ENCODE measurements around the gene LUZP1. TPM values are rescaled to one million over a fixed set of nuclear protein-coding genes. Genes with fewer than 3 reads are reported as not detected.

Gene LUZP1
- polyA plus RNA-seq, 12 donors: 11.2 to 31.3 (median 14.1) TPM; not detected in 1

DNA sequence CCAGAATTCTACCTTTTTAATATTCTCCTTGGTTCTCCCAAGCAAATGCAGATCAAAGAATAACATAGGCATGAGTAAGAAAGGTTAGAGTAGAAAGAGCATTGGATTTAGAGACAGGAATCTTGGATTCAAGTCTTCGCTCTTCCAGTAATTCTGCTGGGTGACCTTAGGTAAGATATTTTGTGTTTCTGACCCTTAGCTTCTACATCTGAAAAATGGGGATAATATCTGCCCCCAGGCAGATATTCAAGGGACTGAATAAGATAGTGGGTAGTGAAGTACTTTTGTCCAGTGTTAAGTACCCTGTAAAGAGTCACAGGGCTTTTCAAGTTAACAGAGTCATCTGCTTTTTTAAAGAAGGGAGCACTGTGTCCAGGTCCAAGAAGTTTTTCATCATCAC, 78.6 kb downstream of the LUZP1 start:
- DNase-seq: no peak

DNA sequence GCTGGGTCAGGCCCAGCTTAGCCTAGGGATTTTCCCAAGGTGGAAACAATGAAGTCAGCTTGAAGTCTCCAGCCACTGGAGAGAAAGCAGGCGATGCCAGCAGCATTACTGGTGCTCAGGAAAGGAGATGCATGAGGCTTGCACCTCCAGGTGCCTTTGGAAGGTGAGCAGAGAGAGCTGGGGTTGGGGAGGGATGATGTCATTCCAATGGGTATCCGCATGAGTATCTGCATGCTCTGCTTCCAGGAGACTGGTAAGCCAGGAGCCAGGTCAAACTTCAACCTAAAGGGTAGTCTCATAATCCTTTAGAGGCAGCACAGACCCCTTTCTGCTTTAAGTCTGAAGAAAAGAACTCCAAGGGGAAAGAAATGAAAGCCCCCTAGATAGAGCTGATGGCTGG, 80.6 kb downstream of the LUZP1 start:
- DNase-seq: no peak

DNA sequence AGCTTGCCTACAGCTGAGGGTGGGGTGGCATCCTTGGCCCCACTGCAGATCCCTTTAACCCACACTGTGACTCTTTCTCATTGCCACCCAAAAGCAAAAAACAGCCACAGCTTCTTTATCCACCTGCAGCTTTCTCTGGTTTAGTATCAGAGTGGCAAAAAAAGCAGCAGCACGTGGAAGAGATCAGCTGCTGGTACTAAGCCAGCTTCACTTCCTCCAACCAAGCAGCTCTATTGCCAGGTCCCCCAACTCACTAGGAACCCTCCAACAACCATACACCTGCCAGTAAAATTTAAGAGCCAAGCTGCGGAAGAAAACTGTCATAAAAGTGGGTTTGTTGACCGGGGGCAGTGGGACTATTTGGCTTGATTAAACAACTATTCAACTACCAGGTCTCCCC, 83.0 kb downstream of the LUZP1 start:
- no peak for DNase-seq

DNA sequence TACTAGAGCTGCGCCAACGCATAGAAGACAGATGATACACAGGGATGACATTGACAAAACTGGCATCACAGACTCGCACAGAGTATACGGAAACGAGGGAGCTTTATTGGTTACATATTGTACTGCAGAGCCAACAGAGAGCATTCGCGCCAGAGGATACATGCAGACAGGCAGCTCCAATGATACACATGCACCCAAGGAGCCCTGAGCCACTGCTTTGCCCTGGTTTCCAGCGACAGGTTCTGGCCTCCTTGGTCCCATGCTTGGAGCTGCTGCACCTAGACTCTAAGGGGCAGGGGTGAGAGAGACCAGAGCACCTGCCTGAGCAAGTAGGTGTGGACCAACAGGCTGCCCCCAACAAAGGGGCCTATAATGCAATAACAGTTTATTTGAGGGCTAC, 83.8 kb downstream of the LUZP1 start:
- no peak for DNase-seq

DNA sequence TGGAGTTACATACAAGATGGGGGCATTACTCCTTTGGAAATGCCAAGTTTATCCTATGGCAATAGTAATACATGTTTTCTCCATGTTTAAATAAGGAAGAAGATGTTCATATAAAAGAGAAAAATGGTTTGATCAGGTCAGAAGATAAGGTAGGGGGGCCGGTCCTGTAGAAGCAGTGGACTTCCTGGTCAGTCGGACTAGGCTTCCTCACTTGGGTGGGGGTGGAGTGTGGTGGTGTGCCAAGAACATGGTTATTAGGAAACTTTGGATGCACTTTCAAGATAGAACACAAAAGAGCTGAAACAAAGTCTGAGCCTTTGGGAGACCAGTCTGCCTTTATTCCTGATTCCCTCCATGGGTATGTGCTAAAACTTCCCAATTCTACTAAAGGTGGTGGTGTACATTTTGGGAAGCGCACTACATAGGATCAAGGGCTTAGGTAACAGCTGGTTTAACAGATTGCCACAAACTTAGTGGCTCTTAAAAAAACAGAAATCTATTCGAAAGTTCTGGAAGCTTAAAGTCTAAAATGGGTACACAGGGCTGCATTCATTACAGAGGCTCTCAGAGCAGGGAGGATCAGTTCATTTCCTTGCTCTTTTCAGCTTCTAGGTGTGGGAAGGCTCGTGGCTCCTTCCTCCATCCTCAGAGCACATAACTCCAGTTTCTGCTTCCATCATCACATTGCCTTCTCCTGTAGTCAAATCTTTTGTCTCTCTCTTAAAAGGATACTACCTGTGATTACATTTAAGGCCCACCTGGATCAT, 84.8 kb downstream of the LUZP1 start:
- DNase-seq: no peak

DNA sequence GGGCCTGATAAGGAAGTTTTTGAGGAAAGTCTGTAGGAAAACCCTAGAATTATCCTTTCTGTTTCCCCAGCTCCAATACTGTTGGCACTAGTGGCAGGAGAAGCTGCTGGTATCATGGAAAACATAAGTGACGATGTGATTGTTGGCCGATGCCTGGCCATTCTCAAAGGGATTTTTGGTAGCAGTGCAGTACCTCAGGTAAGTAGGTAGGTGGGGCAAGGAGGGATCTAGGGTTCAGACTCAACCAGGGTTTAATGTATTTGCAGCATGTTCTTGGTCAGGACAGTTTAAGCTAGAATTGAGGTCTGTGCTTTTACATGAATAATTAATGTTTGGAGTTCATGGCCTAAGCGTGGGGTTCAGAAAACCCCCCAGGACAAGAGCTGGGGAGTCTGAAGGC, 87.3 kb downstream of the LUZP1 start:
- no peak for DNase-seq

DNA sequence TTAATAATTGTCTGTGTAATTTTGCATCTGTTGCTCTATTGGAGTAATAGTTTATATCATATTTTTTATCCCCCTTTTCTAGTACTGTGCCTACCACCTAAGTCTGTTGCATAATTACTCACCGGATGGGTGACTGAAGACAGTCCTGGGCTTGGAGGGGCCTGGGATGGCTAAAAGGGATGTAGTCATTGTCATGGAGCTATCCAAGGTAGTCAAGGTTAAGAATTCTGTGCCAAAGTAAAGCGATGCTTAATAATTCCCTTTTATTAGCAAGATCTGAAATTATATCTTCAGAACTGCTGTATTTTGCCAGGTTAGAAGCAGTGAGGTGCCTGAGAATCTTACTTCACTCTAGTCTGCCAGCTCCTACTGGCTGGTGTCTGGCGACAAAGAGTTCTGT, 87.8 kb downstream of the LUZP1 start:
- DNase-seq: no peak

DNA sequence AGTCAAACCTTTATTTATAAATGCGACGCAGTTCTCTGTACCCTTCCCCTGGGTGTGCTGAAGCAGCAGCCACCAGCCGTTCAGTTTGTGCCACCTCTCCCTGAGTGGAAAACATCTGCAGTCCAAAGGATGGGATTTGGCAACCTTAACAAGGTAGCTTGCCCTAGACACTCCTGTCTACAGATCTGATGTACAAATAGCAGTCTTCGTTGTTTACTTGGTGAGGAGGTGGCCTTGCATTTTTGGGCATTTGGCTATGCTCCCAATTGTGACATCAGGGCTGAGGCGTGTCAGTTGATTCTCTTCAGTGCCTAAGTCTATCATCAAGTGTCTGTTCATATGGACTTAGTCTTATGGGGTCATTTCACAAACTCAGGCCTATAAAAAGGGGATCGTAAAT, 89.6 kb downstream of the LUZP1 start:
- no peak for DNase-seq

DNA sequence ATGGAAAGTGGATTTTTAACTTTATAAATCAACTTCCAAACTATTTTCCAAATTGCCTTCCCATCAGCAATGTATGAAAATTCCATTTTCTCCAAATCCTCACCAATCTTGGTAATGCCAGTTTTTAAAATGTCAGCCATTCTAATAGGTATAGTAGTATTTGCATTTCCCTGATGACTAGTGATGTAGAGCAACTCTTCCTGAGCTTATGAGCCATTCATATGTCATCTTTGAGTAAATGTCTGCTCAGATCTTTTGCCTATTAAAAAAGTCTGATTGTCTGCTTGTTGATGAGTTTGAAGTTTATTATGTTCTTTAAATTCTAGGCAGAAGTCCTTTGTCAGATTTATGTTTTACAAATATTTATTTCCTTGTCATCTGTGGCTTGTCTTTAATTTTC, 94.6 kb downstream of the LUZP1 start:
- DNase-seq: no peak

DNA sequence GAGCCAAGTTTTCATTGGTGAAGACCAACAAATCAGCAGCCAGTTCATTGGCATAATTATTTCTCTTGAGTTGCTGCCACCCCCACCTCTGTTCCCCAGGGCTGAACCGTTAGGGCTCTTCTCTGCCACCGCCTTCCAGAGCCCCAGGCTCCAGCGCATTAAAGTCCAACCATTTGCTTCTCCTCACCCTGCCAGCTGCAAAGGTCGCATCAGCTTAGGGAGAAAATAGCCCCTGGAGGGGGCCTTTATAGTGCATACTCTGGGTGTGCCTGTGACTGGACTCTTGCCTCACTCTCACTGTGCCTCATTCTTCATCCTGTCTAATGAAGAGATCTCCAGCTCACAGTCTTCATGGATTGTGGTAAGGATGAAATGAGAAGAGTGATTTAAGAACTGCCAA, 99.0 kb downstream of the LUZP1 start:
- no peak for DNase-seq

DNA sequence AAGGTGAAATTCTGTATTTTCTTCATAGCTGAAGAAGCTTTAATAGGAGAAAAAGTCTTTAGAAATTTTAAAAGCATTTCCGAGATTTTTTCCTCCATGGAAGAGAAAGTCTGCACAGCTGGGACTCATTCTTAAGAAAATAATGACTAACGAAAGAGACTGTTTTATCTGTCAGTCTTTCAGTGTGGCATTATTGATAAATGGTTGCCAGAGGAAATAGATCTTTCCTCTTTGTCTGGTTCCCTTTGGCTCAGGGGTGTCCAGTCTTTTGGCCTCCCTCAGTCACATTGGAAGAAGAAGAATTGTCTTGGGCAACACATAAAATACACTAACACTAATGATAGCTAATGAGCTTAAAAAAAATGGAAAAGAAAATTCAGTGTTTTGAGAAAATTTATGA, 99.5 kb downstream of the LUZP1 start:
- DNase-seq: no peak

DNA sequence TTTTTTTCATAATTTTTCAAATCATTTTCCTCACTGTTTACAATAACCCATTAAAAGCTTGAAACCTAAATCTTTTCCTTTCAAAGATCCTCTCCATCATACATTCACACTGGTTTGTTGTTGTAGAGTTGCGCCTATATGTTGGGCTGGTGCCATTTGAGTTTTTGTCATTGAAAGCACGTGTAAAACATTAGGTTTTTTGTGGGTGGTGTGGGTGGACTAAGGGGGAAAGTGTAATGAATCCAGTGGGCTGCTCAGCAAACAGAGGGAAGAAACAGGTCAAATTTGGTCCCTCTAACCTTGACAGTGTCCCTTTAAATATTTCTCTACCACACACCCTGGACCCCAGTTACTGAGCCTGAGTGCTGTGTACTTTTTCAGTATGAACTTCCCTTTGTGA, 102.6 kb downstream of the LUZP1 start:
- no peak for DNase-seq

DNA sequence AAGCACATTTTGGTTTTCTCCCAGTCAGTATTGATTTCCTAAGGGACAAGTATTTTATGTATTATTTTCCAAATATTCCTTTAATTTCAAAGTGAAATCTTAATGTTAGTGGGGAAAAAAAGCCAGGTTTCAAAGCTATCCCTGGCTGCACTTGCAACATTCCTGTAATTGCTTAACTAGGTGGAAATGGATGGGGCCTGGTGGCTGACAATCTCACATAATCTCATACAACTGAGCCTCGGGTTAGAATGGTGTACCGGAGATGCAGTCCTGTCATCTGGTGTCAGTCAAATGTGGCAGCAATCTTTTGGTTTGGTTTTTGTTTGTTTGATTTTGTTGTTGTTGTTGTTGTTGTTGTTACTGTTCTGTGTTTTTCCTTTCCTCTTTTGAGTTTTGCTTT, 103.3 kb downstream of the LUZP1 start:
- no peak for DNase-seq

DNA sequence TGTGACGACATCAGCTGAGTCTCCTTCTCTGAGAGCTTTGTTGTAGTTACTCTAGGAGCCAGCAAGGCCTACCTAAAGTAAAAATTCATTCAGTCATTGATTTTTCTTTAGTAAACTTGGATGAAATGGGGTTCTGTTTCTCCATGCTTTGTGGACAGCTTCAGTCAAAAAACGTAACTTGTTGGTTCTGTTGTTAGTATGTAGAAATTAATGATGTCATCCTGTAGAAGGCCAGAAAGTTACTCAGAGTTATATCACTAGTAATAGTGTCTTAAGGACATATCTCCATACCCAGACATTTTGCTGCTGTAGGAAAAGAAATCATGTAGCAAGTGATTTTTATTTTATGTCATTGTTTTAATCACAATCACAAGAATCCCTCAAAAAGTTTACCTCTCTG, 106.4 kb downstream of the LUZP1 start:
- DNase-seq: no peak

DNA sequence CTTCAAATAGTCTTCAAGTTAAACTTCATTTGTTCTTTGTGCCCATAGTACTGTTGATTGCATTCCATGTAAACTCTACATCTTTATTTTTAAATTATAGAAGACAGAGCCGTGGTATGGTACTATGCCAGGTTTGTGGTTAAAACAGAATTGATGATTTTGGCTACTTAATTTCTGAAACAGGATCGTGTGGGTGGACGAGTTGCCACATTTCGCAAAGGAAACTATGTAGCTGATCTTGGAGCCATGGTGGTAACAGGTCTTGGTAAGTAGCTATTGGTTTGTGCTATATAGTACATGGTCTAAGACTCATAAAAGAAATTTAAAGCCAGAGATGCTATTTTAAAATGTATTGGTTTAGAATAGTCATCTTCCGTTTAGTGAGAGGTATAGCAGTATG, 111.4 kb downstream of the LUZP1 start:
- no peak for DNase-seq

DNA sequence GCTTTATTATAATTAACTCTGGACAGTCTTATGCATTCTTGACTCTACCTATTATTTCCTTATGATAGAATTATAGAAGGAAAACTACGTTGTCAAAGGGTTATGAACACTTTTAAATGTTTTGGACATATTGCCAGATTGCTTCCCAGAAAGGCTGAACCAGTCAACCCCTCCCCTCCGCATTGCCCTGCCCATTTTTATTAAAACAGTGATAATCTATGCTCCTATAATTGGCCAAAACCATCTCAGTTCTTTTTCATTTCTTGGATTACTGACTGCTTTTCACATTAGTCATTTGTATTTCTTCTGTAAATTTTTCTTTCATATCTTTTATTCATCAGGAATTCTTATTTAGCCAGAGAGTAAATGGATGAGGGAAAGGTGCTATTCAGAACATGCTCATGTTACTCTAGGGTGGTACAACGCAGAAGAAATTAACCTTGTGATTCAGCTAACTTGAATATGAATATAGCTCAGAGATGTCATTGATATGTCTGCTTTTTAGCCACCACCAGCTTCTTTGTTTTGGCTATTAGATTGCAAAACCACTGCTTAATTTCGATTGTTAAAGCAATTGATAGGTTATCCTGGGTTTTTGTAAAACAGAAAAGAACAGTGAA, 117.3 kb downstream of the LUZP1 start:
- DNase-seq: no peak

DNA sequence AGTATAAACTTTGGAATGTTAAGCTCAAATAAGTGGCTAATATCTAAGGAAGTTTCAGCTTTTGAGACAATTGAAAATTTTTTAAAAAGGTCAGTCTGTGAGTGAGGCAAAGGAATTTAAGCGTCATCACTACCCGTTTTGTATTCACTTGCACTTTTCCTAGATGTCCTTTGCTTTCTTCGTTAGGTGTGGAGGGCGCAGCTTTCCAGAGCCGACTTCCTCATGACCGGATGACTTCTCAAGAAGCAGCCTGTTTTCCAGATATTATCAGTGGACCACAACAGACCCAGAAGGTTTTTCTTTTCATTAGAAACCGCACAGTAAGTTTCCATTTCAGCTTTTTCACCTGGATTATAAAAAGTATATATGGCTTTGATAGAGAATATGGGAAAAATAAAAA, 118.5 kb downstream of the LUZP1 start:
- DNase-seq: no peak

DNA sequence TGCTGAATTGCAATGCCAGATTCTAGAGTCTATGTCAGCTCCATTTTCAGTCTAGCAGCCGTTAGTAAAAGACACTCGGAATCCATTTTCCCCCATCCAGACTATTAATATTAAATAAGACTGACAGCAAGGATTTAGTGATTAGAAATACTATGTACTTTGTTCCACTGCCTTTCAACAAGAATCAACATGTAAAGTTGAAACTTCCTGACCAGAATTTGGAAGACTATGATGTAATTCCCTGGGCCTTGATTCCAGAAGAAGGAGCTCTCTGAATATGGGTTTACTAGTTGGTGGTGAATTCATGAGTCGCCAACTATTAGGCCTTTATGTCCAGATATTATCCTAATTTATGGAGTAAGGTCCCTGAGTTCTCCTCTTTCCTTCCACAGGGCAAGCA, 124.6 kb downstream of the LUZP1 start:
- no peak for DNase-seq

DNA sequence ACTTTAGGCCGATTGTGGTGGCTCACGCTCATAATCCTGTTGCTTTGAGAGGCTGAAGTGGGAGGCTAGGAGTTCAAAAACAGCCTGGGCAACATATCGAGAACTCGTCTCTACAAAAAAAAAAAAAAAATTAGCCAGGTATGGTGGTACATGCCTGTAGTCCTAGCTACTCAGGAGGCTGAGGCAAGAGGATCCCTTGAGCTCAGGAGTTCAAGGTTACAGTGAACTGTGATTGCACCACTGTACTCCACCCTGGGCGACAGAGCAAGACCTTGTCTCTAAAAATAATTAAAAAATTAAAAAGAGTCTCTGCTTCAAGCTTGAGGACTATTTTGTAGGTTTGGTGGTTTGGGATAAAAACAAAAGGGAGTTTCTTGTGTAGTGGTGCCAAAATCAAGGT, 128.1 kb downstream of the LUZP1 start:
- no peak for DNase-seq

DNA sequence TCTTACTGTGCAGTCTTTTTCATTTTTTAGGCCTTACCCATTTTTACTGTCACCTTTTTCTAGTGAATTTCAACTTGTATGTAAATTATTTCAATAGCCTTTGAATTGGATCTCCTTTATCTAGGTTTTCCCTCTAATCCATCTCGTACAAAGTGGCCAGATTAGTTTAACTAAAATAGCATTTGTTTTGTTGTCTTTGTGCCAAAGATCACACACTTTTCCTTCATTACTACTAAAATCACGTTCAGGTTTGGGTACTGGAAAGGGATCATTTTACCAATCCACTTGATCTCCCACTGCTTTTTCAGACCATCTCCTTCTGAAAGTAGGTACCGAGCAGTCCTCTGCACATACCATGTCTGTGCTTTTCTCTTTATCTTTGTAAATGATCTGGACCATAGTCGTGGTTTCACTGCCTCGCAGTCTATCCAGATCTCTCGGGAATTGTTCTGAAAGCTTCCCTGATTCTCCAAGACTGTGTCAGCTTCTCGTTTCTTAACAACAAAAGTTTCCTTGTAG, 129.3 kb downstream of the LUZP1 start:
- DNase-seq: no peak

DNA sequence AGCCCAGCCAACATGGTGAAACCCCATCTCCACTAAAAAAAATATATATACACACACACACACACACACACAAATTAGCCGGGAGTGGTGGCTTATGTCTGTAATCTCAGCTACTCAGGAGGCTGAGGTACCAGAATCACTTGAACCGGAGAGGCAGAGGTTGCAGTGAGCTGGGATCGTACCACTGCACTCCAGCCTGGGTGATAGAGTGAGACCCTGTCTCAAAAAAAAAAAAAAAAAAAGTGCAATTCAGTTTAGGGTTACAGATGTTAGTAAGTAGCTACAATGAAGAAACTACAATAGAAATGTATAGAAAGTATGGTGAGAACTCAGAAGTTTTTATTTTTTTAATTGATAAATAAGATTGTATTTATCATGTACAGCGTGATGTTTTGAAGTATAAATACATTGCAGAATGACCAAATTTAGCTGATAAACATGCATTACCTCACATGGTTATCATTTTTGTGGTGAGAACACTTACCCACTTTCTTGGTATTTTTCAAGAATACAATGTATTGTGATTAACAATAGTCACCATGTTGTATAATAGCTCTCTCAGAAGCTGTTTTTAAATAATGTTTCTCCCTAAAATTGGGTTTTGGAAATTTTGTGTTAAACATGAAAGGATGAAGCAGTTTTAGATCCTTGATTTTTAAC, 131.4 kb downstream of the LUZP1 start:
- DNase-seq: no peak

DNA sequence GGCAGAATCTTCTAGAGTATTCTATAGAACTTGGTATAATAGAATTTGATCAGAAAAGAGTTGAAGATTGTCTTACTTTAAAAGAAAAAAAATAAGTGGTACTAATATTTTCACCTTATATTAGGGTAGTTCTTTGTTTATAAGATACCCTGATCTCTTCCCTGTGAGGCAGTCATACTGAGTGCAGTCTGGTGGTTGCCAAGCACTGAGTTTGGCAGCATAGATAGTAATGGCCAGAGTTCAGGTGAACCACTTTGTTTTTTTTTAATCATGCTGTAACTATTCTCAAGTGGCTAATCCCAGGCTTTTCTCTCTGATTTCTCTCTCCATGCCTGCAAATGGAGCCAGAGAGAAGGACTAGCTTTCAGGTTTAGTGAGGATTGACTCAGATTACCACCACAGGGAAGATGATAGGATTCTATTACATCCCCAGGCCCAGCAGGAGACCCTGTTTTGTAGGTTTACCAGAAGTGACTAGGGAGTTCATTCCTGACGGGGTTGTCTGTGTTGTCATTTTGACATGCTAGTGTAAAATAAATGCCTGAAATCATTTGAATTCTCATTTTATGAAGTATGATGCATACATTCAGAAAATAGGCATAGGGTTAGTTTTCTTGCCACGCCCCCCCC, 132.7 kb downstream of the LUZP1 start:
- no peak for DNase-seq
